ENCODE data around the gene TPM2.

Gene TPM2

GRCh38 chr9:35718721-35719511, 29.2 kb upstream of the TPM2 start:
- no peak for DNase-seq (ENCODE audit: low read depth, low spot score)

- DNase-seq (ENCODE audit: low read depth, low spot score) = no peak
Measured at GRCh38 chr9:35717132-35717870, 27.6 kb upstream of the TPM2 start.

DNA sequence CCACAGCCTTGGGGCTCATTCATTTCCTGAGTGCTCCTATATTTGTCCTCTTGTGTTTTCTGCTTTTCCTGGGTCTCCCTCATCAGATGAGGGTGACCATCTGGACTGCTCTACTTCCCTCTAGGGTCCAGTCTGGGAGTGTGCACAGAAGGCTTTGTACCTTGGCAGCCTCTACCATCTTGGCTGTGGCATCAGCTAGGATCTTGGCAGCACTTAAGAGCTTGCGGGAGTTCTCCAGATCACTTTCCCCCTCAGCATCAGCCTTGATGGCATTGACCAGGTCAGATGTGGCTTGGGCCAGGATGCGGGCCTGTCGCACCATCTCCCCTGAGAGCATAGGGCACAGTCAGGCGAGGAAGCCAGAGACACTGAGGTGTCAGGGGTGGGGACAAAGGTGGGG, 26.5 kb upstream of the TPM2 start:
- DNase-seq (ENCODE audit: low read depth, low spot score) = peak; percentile 17

GRCh38 chr9:35714579-35715252, 25.0 kb upstream of the TPM2 start:
- DNase-seq (ENCODE audit: low read depth, low spot score) = no peak

DNA sequence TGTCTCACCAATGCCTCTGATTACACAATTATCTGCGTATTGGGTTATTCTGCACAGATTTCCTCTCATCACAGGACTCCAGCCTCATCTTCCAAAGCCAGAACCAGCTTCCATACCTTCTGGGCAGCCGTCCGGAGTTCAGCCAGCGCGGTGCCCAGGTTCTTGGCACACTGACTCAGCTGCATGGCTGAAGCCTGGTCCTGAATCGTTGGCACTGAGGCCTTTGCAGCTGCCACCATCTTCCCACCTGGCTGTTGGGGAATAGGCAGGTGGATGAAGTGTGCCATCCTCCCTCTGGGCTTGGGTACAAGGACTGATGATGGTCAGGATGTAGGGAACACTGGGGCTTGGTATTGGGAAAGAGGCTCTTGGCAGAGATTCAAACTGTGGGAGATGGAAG, 24.4 kb upstream of the TPM2 start:
- no peak for DNase-seq (ENCODE audit: low read depth, low spot score)

- DNase-seq (ENCODE audit: low read depth, low spot score) = no peak
Measured at GRCh38 chr9:35713578-35713977, 23.9 kb upstream of the TPM2 start.

DNA sequence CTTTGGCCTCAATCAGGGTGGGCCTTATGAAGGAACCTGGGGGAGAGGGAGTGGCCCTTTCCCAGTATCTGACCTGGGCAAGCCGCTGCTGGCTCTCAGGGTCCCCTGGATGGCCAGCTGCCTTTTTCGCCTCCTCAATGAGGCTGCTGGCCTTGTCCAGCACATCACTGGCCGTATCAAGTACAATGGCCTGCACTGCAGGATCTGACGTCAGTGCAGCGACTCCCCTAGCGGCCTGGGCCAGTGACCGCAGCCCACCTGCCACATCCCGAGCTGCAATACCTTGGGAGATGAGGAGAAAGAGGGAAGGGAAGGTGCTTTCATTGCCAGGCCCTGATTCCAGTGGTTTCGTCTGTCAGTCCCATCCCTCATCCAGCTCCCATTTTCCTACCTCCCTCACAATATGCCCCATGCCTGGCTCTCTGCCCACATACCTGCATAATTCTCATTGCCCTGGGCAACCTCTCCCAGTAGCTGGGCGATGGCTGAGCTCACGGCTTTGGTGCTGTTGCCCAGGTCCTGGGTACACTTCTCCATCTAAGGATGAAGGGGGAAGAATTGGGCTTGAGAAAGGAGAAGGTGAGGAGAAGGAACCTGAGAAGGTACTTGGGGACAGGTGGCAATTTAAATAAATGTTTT, 23.2 kb upstream of the TPM2 start:
- peak; percentile 58 for DNase-seq (ENCODE audit: low read depth, low spot score)

GRCh38 chr9:35711501-35712428, 22.0 kb upstream of the TPM2 start:
- DNase-seq (ENCODE audit: low read depth, low spot score) = no peak

GRCh38 chr9:35710818-35711500, 21.2 kb upstream of the TPM2 start:
- no peak for DNase-seq (ENCODE audit: low read depth, low spot score)

DNA sequence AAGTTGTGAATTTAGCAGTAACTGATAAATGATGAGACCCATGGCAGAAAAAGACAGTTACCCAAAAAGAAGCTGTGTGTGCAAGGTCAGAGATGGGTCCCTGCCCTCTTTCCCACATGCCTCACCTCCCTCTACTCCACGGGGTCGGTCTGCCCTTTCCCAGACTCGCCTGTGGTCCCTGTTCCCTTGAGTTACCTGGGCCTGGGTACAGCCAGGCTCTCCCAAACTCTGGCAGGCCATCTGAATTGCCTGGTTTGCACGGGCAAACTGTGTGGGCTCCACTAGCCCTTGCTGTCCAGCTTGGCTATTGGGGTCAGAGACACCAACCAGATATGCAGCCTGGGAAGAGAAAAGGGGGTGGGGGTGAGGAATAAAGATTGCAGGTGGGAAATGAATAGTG, 18.4 kb upstream of the TPM2 start:
- no peak for DNase-seq (ENCODE audit: low read depth, low spot score)

DNA sequence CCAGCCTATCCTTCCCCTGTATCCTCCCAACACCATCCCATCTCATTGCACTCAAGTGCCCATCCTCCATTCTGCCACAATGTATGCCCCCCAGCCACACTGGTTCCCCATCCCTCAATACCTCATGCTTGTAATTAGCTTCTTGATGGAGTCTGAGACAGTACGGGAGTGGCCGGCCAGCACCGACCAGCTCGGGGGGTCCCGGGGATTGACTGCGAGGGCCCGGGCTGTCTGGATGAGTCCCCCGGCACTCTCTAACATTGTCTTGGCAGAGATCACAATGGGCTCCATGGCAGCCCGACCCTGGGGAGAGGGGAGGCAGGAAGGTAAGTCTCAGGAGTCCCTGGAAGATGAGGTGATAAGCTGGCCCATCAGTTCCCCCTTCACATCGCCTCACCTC, 17.2 kb upstream of the TPM2 start:
- DNase-seq (ENCODE audit: low read depth, low spot score) = no peak

DNA sequence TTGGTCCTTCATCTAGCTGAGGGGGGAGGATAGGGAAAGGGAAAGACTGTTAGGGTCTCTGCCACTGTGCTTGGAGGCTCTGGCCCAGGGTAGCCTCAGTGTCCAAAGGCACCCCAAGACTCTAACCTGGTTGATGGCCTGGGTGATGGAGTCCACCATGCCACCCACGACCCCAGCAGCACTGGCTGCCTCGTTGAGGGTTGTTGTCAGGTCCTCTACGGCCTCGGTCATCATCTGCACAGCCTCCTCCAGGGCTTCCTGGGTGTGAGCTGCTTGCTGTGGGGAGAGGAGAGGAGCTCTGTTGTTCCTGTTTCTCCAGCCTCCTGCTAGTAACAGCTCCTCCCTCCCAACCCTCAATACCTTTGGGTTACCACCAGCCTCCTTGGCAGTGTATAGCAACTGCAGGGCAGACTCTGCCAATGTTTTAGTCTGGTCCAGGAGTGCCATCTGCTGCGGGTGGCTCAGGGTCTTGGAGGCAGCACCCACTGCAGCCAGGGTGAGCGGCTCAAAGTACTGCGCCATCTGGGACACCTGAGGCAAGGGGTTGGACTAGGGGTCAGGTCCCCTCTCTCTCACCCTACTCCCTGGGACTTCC, 16.2 kb upstream of the TPM2 start:
- no peak for DNase-seq (ENCODE audit: low read depth, low spot score)

DNA sequence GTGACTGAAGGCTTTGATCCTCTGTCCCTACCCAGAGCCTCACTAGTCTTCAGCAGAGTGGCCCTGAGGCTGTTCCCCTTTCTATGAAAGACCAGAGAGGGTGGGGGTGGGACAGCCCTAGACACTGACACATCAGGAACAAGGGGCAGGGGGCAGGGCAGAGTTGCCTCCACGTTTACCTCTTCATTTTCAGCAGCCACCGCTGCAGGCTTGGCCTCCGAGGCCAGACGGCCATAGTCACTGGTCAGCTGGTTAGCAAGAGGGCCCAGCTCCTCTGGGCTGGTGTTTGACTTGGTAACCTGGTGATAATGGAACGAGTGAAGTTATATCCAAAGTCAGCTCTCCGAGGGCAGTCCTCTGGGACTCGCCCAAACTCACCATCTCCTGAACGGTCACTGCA, 15.6 kb upstream of the TPM2 start:
- DNase-seq (ENCODE audit: low read depth, low spot score) = no peak

GRCh38 chr9:35703906-35704672, 14.4 kb upstream of the TPM2 start:
- DNase-seq (ENCODE audit: low read depth, low spot score) = no peak

- no peak for DNase-seq (ENCODE audit: low read depth, low spot score)
Measured at GRCh38 chr9:35702696-35703095, 13.0 kb upstream of the TPM2 start.

DNA sequence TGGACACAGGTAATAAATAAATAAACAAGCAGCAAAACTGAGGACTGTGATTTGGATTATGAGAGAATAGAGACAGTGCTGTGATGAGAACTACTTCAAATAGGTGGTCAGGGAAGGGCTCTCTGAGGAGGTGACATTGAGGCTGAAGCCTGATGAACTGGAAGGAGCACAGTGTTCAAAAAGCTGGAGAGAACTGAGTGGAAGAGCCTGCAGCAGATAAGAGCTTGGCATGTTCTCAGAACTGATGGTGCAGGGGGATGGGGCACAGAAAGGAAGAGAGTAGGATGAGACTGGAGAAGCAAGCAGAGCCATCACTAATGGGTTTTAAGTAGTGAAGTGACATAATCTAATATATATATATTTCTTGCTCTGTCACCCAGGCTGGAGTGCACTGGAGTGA, 11.2 kb upstream of the TPM2 start:
- DNase-seq (ENCODE audit: low read depth, low spot score) = no peak

DNA sequence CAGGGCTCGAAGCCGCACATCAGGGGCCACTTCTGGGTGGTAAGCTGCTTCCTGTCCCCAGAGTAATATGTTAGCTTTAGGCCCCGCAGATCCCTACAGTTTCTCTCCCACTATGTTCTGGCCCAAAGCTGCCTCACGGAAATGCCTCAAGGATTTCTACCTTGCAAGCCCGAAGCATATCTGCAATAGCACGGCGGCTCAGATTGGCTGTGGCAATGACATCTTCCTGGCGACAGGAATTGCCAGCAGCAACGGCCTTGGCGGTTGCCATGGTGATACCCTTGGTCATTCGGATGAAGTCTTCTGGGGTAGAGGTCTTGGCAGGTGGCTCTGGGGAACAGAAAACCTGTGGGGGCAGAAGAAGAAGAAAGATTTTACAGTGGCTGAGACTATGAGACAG, 10.3 kb upstream of the TPM2 start:
- DNase-seq (ENCODE audit: low read depth, low spot score) = no peak

- DNase-seq (ENCODE audit: low read depth, low spot score) = no peak
Measured at GRCh38 chr9:35698231-35698630, 8.5 kb upstream of the TPM2 start.

DNA sequence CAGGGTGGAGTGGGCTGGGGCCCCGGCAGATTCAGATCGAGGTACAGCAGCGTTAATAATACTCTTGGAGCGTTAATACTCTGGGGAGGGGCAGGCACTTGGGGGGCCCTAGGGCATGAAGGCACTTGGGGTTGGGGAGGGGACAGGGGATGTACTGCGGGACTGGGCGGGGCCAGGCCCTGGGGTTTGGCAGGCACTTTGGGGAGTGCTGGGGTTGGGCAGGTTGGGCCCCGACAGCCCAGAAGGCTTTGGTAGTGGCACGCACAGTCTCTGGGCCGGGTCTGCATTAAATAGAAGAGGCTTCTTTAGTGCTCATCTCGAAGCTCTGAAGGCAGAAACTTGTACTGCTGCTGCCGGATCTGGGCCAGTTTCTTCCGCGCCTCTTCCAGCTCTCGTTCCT, 7.8 kb upstream of the TPM2 start:
- DNase-seq (ENCODE audit: low read depth, low spot score) = no peak

All from astrocyte of the hippocampus (primary cell).